Memory B cell (primary cell): Measurements from ENCODE around the gene FADS1.

Experiments used
- ATAC-seq: fragments of 150-1000 bp; cut with Tn5 transposase; 2 replicates; pipeline ENCODE4 v1.10.0; 2021; ENCODE audit warnings: low read depth, mild to moderate bottlenecking, moderate library complexity
- DNase-seq, 2 donors: peaks; one replicate each; pipeline ENCODE4 v3.0.0; 2022; ENCODE audit warnings: low spot score in 2 of 2
- H3K27ac Mint-ChIP-seq: one replicate; pipeline ENCODE4 v1.8.0; 2022; ENCODE audit warnings: mild to moderate bottlenecking, moderate library complexity, mixed read lengths
- H3K27me3 Mint-ChIP-seq: one replicate; pipeline ENCODE4 v1.8.0; 2022; ENCODE audit warnings: mixed read lengths
- H3K36me3 Mint-ChIP-seq: one replicate; pipeline ENCODE4 v1.8.0; 2022; ENCODE audit warnings: mild to moderate bottlenecking, mixed read lengths
- H3K4me1 Mint-ChIP-seq: one replicate; pipeline ENCODE4 v1.8.0; 2022; ENCODE audit warnings: mixed read lengths
- H3K4me3 Mint-ChIP-seq: one replicate; pipeline ENCODE4 v1.8.0; 2022; ENCODE audit warnings: mild to moderate bottlenecking, moderate library complexity, mixed read lengths
- H3K9me3 Mint-ChIP-seq: one replicate; pipeline ENCODE4 v1.8.0; 2022; ENCODE audit warnings: mixed read lengths

Gene FADS1

DNA sequence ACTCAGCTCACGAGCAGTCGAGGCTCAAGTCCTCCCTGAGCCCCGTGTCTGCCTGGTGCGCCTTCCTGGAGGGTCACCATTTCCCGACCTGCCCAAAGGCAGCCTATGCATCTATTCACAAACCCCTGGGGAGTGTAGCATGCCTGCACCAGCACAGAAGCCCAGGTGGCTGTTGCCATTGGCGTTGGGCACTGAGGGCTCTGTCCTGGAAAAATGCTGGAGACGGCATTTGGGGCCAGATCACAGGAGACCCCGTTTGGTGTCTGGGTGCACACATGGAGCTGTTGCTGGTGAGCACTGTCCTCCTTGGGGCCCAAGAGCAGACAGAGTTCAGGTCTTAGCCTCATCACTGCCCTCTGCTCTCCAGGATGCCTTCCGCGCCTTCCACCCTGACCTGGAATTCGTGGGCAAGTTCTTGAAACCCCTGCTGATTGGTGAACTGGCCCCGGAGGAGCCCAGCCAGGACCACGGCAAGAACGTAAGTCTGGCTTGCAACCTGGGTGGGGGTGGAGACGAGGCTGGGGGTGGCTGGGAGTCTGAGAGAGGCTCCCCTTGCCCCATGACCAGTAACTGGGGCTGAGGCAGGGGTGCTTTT, 20.7 kb upstream of the FADS1 start:
- no peak overlapping the region for H3K27ac Mint-ChIP-seq
- H3K9me3 Mint-ChIP-seq: no peaks in the 10 kb centered on the region
- H3K4me1 Mint-ChIP-seq: peaks cover 6% of the 10 kb centered on the region
- DNase-seq (no peak), ATAC-seq (no peak)
- peaks cover 10% of the 10 kb centered on the region for H3K27me3 Mint-ChIP-seq
- no peak overlapping the region for H3K4me3 Mint-ChIP-seq
- no peaks in the 10 kb centered on the region for H3K36me3 Mint-ChIP-seq

DNA sequence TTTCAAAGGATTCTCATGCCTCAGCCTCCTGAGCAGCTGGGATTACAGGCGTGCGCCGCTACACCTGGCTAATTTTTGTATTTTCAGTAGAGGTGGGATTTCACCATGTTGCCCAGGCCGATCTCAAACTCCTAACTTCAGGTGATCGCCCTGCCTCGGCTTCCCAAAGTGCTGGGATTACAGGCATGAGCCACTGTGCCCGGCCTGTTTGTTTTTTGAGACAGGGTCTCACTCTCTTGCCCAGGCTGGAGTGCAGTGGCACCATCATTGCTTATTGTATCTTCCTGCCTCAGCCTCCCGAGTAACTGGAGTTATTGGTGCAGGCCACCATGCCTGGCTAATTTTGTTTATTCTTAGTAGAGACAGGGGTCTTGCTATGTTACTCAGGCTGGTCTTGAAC, 19.4 kb upstream of the FADS1 start:
- no peak for DNase-seq
- Mint-ChIP-seq H3K4me3 (no peak overlapping the region), H3K9me3 (no peaks in the 10 kb centered on the region), H3K27me3 (peaks cover 11% of the 10 kb centered on the region), H3K4me1 (peaks cover 6% of the 10 kb centered on the region), H3K27ac (no peak overlapping the region), H3K36me3 (no peaks in the 10 kb centered on the region)
- ATAC-seq: no peak

DNA sequence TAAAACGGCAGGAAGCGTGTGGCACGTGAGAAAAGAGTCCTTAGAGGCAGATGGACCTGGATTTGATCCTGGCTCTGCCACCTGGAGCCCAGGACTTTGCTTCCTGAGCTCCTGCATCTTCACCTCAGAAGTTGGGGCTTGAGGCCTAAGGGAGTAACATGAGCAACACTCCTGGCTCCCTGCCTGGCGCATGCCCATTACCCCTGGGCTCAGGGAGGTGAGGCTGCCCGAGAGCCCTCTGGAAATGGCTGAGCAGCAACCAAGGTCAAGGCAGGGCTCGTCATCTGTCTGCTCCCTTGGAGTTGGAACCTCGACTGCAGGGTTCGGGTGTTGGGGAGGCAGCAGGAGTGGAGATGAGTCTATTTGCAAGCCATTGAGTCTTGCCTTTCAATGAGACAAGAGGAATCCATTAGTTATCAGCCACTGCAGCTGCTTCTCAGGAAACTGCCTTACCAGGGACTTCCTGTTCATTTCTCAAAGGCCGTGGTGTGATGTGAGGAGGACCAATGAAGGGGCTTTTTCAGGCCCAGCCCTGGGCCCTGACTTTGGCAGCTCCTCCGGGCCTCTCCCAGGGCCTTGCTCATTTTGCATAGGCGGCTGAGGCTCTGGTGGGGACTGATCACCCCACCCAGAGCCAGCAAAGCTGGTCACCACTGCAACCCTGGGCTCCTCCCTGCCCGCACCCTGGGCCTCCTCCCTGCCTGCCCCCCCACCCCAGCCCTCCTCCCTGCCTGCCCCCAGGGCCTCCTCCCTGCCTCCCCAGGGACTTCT, 17.7 kb upstream of the FADS1 start:
- H3K27me3 Mint-ChIP-seq: peaks cover 16% of the 10 kb centered on the region
- peaks cover 6% of the 10 kb centered on the region for H3K4me1 Mint-ChIP-seq
- H3K36me3 Mint-ChIP-seq: no peaks in the 10 kb centered on the region
- ATAC-seq: peak; percentile 91
- DNase-seq: peak; percentile 15 to 29
- H3K27ac Mint-ChIP-seq: peak overlapping the region; percentile 36
- H3K4me3 Mint-ChIP-seq: no peak overlapping the region
- H3K9me3 Mint-ChIP-seq: no peaks in the 10 kb centered on the region

DNA sequence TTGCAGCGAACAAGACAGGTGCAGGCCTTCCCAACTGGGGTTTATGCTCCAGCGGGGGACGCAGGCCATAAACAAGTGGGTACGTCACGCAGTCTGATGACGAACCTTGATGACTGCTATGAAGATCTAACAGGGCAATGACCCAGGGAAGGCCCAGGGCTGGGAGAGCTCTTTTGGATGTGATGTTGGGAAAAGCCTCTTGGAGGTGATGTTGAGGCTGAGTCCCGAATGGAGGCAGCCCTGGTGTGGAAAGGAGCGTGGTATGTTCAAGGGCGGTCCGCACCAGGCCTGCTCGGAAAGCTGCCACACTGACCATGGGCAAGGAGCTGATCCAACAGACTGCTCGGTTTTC, 17.1 kb upstream of the FADS1 start:
- Mint-ChIP-seq H3K27me3 (peaks cover 18% of the 10 kb centered on the region), H3K4me1 (peaks cover 6% of the 10 kb centered on the region), H3K9me3 (no peaks in the 10 kb centered on the region), H3K27ac (no peak overlapping the region), H3K36me3 (no peaks in the 10 kb centered on the region), H3K4me3 (no peak overlapping the region)
- ATAC-seq (no peak), DNase-seq (no peak)

DNA sequence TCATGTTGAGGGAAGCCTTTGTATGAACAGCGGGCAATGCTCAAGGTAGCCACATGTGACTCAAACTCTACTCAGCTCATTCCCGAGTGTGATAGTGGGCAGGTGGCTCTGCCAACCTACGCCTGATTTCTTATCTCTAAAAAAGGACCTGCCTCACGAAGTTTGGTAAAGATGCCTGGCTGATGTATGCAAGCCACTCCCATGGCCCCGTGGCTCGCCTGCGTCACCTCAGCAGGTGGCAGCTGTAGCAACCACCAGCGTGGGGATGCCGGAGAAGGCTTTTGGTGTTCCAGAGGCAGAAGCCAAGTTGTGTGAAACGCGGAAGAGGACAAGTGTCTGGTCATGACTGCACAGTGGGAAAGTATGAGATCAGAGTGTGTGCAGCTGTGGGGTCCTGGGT, 16.7 kb upstream of the FADS1 start:
- ATAC-seq (no peak), DNase-seq (no peak)
- Mint-ChIP-seq H3K27ac (no peak overlapping the region), H3K4me1 (peaks cover 8% of the 10 kb centered on the region), H3K36me3 (no peaks in the 10 kb centered on the region), H3K4me3 (no peak overlapping the region), H3K27me3 (peaks cover 15% of the 10 kb centered on the region), H3K9me3 (no peaks in the 10 kb centered on the region)

DNA sequence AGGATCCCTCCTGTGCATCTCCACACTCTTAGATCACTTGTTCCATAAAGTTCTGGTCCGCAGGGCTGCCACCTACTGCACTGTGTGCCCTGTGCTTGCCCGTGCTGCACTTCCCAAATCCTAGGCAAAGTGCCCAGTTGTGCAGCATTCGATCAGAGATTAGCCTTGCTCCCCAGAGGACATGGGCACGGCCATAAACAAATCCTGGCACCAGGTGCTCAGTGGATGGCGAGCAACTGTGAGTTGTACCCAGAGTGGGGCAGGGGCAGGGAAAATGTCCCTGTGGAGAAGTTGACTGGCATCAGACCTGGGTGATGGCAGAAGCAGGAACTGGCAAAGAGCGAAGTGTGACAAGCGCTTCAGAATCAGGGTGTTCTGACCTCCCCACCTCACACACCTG, 16.0 kb upstream of the FADS1 start:
- no peak for ATAC-seq
- Mint-ChIP-seq H3K27ac (no peak overlapping the region), H3K4me3 (no peak overlapping the region)

DNA sequence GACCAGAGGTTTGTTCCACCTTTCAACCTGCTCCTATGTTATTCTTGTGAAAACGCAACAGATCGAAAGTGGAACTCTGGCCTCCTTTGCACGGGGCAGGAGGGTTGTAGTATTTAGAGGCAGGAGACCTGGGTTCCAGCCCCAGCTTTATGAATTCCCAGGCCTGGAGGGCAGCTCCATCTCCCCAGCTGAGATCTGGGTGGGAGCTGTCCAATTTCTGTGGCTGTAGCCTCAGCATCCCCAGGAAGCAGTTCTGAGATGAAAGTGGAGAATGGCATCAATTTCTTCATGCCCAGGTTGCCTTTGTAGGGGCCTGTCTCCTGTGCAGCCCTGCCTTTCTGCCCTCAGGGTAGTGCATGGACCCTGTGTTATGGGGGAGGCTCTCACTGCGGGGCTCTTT, 15.4 kb upstream of the FADS1 start:
- Mint-ChIP-seq H3K27ac (no peak overlapping the region), H3K36me3 (no peaks in the 10 kb centered on the region), H3K4me1 (peaks cover 9% of the 10 kb centered on the region), H3K4me3 (no peak overlapping the region), H3K27me3 (peaks cover 18% of the 10 kb centered on the region), H3K9me3 (no peaks in the 10 kb centered on the region)
- ATAC-seq (no peak), DNase-seq (no peak)

More for the DNA sequence above, 16.0 kb upstream of the FADS1 start:
- no peak for DNase-seq
- H3K27me3 Mint-ChIP-seq: peaks cover 18% of the 10 kb centered on the region
- no peaks in the 10 kb centered on the region for H3K36me3 Mint-ChIP-seq
- no peaks in the 10 kb centered on the region for H3K9me3 Mint-ChIP-seq
- peaks cover 8% of the 10 kb centered on the region for H3K4me1 Mint-ChIP-seq

DNA sequence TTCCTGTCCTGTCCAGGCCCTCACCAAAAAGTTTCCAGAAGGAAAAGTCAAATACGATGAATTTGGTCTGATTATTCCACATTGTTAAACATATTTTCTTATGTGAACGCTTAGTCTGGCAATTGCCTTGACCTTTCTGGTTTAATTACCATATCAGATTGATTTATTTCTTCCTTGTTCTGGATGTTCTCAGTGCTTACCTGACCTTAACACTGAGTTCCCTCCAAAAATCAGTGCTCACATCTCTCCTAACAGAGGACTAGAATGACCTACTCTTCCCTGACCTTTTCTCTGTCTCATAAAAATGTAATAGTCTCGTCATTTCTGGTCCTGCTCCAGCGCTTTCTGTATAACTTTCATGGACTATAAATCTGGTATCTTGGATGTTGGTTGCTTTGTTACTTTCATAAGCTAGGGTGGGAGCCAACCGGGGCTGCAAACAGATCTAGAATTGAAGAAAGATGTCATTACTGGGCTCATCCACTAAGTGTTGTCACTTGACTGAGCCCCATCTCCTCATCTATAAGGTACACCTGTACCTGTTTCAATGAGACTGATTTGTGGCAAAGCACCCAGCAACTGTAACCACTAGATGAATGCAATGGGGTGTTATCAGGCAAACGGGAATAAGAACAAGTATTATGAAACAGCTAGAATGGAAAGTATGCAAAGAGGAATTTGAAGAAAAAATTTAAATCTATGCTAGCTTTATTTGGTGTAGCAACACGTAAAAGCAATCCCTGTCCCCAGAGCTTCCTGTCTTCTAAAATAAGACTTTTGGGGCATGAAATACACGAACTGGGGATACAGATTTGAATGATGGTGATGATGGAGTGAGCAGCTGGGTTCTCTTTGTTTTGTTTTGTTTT, 13.7 kb upstream of the FADS1 start:
- DNase-seq (no peak), ATAC-seq (no peak)
- Mint-ChIP-seq H3K4me1 (peaks cover 13% of the 10 kb centered on the region), H3K27ac (no peak overlapping the region), H3K36me3 (no peaks in the 10 kb centered on the region), H3K4me3 (no peak overlapping the region), H3K27me3 (peaks cover 18% of the 10 kb centered on the region), H3K9me3 (no peaks in the 10 kb centered on the region)

DNA sequence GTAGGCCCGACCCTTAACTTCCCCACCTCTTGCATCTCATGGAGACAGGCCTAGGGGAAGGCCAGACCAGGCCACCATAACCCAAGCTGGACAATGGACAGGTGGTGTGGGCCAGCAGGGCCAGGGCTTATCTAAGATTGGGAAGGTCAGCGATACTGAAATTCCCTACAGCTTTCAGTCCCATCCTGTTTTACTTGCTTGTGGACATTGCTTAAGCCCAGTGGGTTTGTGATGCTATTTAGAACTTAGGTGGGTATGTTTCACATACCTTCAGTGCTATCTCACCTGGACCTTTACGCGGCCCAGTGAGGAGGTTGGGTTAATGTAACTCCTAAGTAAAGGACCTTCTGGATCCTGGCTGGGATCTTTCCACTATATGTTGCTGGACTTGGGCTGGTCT, 13.0 kb upstream of the FADS1 start:
- ATAC-seq (no peak), DNase-seq (no peak)
- Mint-ChIP-seq H3K27ac (no peak overlapping the region), H3K4me1 (peaks cover 10% of the 10 kb centered on the region), H3K27me3 (peaks cover 20% of the 10 kb centered on the region), H3K36me3 (no peaks in the 10 kb centered on the region), H3K4me3 (no peak overlapping the region), H3K9me3 (no peaks in the 10 kb centered on the region)

DNA sequence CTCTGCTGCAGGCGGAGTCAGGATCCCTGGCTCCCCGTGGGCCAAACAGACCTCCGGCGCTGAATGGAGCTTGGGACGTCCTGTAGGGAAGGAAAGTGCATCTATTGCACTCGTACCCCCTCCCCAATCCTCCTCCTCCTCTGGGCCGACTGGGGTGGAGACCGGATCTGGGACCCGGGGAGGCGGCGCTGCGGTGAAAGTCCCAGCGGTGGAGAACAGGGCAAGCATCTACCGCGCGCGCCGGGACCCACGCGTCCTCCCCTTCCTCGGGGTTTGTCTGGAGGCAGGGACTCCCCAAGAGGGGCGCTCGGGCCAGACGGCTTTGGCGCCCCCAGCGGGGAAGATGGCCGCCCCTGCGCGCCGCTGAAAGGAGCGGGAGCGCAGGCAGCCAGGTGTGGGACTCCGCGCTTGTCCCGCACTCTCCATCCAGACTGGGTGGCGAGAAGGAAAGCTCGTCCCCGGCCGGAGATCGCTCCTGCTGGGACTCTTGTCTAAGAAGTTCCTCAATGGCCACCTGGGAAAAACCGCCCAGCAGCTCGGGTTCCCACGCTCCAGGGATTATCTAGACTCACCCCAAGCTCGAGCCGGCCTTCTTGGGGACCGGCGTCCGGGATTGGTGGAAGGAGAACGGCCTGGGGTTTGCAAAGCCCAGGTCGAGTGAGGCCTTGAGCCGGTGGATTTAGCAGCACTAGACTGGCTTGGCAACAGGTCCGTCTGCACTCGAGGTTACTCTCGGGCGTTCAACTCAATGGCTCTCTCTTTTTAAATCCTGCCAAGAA, 12.0 kb upstream of the FADS1 start:
- Mint-ChIP-seq H3K9me3 (no peaks in the 10 kb centered on the region), H3K4me3 (peak overlapping the region; percentile 80), H3K4me1 (peaks cover 8% of the 10 kb centered on the region), H3K36me3 (no peaks in the 10 kb centered on the region), H3K27ac (no peak overlapping the region), H3K27me3 (peaks cover 22% of the 10 kb centered on the region)
- ATAC-seq (peak; percentile 45), DNase-seq (peak; percentile 7 to 49)

DNA sequence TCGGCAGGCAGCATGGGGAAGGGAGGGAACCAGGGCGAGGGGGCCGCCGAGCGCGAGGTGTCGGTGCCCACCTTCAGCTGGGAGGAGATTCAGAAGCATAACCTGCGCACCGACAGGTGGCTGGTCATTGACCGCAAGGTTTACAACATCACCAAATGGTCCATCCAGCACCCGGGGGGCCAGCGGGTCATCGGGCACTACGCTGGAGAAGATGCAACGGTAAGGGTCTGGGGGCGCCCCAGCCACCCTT, 11.5 kb upstream of the FADS1 start:
- Mint-ChIP-seq H3K27ac (no peak overlapping the region), H3K36me3 (no peaks in the 10 kb centered on the region), H3K27me3 (peaks cover 21% of the 10 kb centered on the region), H3K9me3 (no peaks in the 10 kb centered on the region), H3K4me3 (peak overlapping the region; percentile 80), H3K4me1 (peaks cover 7% of the 10 kb centered on the region)
- ATAC-seq (no peak), DNase-seq (no peak)

DNA sequence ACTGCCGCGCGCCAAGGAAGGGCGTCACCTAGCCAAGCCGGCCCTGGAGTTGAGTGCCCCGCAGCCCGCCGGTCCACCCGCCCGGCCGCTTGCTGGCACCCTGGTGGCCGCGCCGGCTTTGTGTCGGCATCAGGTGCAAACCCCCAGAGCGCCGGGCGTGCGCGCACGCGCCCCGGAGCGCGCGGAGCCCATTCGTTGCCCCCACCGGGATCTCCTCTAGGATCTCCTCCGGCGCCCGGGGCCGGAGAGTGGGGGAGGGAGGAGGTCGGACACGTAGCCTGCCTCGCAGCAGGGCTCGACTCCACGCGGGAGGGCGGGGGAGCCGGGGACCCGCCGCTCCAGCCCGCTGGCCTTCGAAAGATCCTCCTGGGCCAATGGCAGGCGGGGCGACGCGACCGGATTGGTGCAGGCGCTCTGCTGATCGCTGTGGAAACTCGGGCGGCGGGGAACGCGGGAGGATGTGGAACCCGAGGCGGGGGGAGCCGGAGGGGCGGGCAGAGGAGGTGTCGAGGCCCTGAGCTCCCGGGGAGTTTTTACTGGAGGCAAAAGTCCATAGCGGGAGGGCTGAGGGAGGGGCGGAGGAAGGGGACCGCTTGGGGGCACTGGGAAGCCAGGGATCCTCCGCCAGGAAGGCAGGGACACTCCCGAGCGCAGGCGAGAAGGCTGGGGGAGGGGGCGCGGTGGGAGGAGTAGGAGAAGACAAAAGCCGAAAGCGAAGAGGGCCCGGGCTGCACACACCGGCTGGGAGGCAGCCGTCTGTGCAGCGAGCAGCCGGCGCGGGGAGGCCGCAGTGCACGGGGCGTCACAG, 11.0 kb upstream of the FADS1 start, which contains the start of gene FADS2:
Gene FADS2, plus strand, starts transcription at position 730 of the 808 bp plus-strand sequence. CDS start 91 bp downstream, outside the sequence.
- Mint-ChIP-seq H3K4me1 (peaks cover 7% of the 10 kb centered on the region), H3K4me3 (peak within 1 kb of the TSS; percentile 80), H3K9me3 (no peaks in the 10 kb centered on the region), H3K36me3 (no peaks in the 10 kb centered on the region), H3K27me3 (peaks cover 20% of the 10 kb centered on the region), H3K27ac (no peak within 1 kb of the TSS)
- peak; percentile 22 to 43 for DNase-seq
- ATAC-seq: peak; percentile 70

DNA sequence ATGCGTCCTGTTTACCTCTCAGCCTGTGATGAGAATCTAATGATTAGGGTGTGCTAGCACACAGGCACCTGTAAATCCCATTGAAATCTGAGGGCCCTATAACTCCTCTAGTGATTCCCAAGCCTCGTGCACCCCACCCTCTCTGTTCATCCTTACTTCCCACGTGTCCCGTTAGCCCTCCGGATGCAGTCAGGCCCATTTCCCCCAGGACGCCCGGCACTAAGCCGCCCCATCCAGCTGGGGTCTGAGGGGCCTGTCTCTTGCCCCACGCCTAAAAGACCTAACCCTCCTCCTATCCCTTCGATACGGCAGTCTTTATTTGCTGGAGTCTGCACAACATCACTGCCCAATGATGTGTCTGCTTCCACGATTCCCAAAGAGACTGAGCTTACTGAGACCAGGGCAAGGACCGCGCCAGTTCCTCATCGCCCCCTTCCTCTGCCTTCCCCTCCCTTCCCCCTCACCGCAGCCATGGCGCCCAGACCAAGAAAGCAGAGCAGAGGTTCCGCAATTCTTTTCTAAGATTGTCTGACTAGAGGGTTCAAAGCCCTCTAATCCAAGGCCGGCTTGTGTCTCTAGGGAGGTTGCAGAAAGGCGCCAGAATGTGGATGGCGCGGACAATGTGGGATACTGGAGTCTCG, 10.2 kb upstream of the FADS1 start:
- DNase-seq: peak in 1 of 2 donors; percentile 33

More for the DNA sequence above, 10.2 kb upstream of the FADS1 start:
- Mint-ChIP-seq H3K4me1 (peaks cover 7% of the 10 kb centered on the region), H3K27ac (no peak overlapping the region), H3K36me3 (no peaks in the 10 kb centered on the region), H3K27me3 (peaks cover 17% of the 10 kb centered on the region), H3K9me3 (no peaks in the 10 kb centered on the region), H3K4me3 (peak overlapping the region; percentile 80)
- ATAC-seq: peak; percentile 54
